Parathyroid adenoma (tissue), 2 donors: ENCODE measurements around the gene ABHD16A.

Source experiments
- H2AFZ ChIP-seq: fragments of 300-600 bp; sonication (generic); one replicate; pipeline ENCODE4 v1.7.0; 2017; ENCODE audit warnings: antibody characterized with exemption, mild to moderate bottlenecking
- H3K27ac ChIP-seq: fragments of 300-600 bp; sonication (generic); one replicate; pipeline ENCODE4 v1.7.0; 2017
- H3K27me3 ChIP-seq: fragments of 300-600 bp; sonication (generic); one replicate; pipeline ENCODE4 v1.7.0; 2017; ENCODE audit warnings: low read length; ENCODE audit not compliant: control insufficient read depth, insufficient read depth
- H3K36me3 ChIP-seq: fragments of 300-600 bp; sonication (generic); one replicate; pipeline ENCODE4 v1.7.0; 2017; ENCODE audit warnings: low read length; ENCODE audit not compliant: control insufficient read depth, insufficient read depth
- H3K4me1 ChIP-seq: fragments of 300-600 bp; sonication (generic); one replicate; pipeline ENCODE4 v1.7.0; 2017; ENCODE audit warnings: control low read depth
- H3K4me2 ChIP-seq: fragments of 300-600 bp; sonication (generic); one replicate; pipeline ENCODE4 v1.7.0; 2017; ENCODE audit warnings: low read length
- H3K4me3 ChIP-seq: fragments of 300-600 bp; sonication (generic); one replicate; pipeline ENCODE4 v1.7.0; 2017; ENCODE audit warnings: low read depth, low read length
- H3K79me2 ChIP-seq: fragments of 300-600 bp; sonication (generic); one replicate; pipeline ENCODE4 v1.7.0; 2017; ENCODE audit warnings: control low read depth
- H3K9ac ChIP-seq: fragments of 300-600 bp; sonication (generic); one replicate; pipeline ENCODE4 v1.7.0; 2017; ENCODE audit warnings: mild to moderate bottlenecking
- H3K9me3 ChIP-seq: fragments of 300-600 bp; sonication (generic); one replicate; pipeline ENCODE4 v1.7.0; 2017; ENCODE audit warnings: low read length; ENCODE audit not compliant: control insufficient read depth
- TF ChIP-seq, protein P1 (sequence below): fragments of 300-600 bp; sonication (generic); IDR thresholded peaks from one replicate; pipeline ENCODE4 v1.7.0; 2017; ENCODE audit warnings: antibody characterized with exemption, mild to moderate bottlenecking
- donor health status: primary hyperparathyroidism.

Gene ABHD16A

DNA sequence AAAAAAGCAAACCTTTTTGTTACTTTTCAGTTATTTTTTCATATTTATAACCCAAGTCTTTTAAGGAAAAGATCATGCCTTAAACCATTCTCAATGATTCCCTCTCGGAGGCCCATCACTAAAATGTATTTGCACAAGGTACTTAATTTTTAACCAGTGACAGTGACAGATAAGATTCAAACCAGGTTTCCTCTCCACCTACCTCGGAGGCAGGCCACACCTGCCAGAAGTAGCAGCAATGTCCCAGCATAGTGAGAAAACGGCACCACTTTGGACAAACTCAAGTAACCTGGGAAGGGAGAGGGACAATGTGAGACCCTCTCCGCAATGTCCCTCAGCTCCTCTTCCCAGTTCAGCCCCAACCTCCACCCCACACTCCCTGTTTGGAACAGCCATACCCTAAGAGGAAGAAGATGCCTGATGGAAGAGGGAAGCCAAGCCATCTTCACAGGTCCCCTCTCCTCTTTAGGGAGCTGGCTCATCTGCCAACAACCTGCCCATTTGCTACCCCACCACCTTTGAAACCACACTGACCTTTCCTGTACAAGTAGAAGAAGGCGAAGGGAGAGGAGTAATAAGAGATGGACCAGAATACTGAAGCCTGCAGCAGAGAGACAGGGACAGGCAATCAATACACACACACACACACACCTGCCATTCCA is 2.3 kb downstream of the ABHD16A start:
- H3K36me3 ChIP-seq, result no peaks in the 10 kb centered on the region
- no peaks in the 10 kb centered on the region for H3K9me3 ChIP-seq
- H3K4me3 ChIP-seq, result no peak overlapping the region
- TF ChIP-seq, protein P1, sequence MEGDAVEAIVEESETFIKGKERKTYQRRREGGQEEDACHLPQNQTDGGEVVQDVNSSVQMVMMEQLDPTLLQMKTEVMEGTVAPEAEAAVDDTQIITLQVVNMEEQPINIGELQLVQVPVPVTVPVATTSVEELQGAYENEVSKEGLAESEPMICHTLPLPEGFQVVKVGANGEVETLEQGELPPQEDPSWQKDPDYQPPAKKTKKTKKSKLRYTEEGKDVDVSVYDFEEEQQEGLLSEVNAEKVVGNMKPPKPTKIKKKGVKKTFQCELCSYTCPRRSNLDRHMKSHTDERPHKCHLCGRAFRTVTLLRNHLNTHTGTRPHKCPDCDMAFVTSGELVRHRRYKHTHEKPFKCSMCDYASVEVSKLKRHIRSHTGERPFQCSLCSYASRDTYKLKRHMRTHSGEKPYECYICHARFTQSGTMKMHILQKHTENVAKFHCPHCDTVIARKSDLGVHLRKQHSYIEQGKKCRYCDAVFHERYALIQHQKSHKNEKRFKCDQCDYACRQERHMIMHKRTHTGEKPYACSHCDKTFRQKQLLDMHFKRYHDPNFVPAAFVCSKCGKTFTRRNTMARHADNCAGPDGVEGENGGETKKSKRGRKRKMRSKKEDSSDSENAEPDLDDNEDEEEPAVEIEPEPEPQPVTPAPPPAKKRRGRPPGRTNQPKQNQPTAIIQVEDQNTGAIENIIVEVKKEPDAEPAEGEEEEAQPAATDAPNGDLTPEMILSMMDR, result no peak
- no peak overlapping the region for H3K9ac ChIP-seq
- no peaks in the 10 kb centered on the region for H3K27me3 ChIP-seq
- H3K4me2 ChIP-seq, result no peak overlapping the region
- H3K79me2 ChIP-seq, result peaks cover 11% of the 10 kb centered on the region
- H3K27ac ChIP-seq, result no peak overlapping the region
- no peak overlapping the region for H2AFZ ChIP-seq
- peaks cover 12% of the 10 kb centered on the region for H3K4me1 ChIP-seq

DNA sequence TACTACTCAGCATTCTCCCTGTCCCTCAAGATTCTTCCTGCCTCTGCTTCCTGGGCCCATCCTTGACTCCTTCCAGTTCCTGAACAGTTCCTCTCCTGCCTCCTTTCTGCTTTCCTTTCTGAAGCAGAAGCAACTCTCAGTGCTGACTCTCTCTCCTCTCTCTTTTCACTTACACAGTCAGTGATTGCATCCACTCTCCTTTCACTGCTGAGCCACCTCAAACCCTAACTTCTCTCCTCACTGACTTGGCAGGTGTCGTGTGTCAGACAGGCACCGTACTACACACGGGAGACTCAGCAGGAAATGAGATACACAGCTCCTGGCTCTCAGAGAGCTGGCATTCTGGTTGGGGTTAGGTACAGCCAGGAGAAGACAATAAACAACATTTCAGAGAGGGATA is 5.6 kb downstream of the ABHD16A start:
- Histone ChIP-seq H3K27ac (no peak overlapping the region), H3K4me3 (no peak overlapping the region), H3K79me2 (peaks cover 9% of the 10 kb centered on the region), H3K36me3 (no peaks in the 10 kb centered on the region), H3K27me3 (no peaks in the 10 kb centered on the region), H3K9ac (no peak overlapping the region), H3K9me3 (no peaks in the 10 kb centered on the region), H2AFZ (no peak overlapping the region), H3K4me2 (no peak overlapping the region), H3K4me1 (peaks cover 10% of the 10 kb centered on the region)
- TF ChIP-seq, protein P1, result no peak

DNA sequence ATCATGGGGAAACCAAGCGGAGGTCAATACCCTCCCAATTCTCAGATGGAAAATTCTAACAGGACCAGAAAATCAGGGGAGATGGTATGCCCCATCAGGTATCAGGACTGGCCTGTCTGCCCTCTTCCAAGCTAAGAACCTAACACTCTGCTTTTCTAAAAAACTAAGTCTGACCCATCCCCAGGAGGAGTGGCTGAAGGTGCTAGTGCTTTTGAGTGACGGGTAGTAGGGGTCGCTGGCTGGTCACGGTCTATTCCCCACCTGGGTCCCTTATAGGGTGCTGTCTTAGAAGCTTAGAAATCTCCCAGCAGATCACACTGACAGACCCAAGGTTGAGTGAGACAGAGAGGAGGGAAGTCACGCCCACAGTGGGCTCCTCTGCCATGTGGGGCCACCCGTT is 9.6 kb downstream of the ABHD16A start:
- H3K4me1 ChIP-seq, result no peaks in the 10 kb centered on the region
- H3K36me3 ChIP-seq, result no peaks in the 10 kb centered on the region
- H3K27me3 ChIP-seq, result no peaks in the 10 kb centered on the region
- H2AFZ ChIP-seq, result no peak overlapping the region
- no peak overlapping the region for H3K4me3 ChIP-seq
- H3K9ac ChIP-seq, result no peak overlapping the region
- TF ChIP-seq, protein P1, result no peak
- H3K79me2 ChIP-seq, result no peaks in the 10 kb centered on the region
- H3K4me2 ChIP-seq, result no peak overlapping the region
- no peaks in the 10 kb centered on the region for H3K9me3 ChIP-seq
- no peak overlapping the region for H3K27ac ChIP-seq

DNA sequence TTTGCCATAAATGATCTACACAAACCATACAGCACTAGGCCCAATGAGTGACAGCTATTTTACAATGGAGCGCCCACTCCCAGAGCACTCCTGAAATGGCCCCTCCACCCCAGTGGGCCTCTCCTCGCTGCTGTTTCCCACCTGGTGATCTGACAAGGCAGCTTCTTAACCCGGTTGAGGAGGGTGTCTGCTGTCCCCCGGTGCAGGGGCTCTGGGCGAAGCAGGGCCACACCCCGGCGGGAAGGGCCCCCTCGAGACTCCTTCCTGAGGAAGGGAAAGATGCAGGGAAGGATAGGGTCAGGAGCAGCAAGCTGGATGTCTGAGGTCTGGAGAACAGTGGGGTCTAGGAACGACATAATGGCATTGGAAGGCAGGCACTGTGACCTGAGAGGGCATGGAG is 10.2 kb downstream of the ABHD16A start:
- H3K27ac ChIP-seq, result no peak overlapping the region
- H3K4me3 ChIP-seq, result no peak overlapping the region
- H3K36me3 ChIP-seq, result no peaks in the 10 kb centered on the region
- TF ChIP-seq, protein P1, result no peak
- no peaks in the 10 kb centered on the region for H3K79me2 ChIP-seq
- H3K4me2 ChIP-seq, result no peak overlapping the region
- no peaks in the 10 kb centered on the region for H3K4me1 ChIP-seq
- no peaks in the 10 kb centered on the region for H3K27me3 ChIP-seq
- no peak overlapping the region for H3K9ac ChIP-seq
- no peak overlapping the region for H2AFZ ChIP-seq
- no peaks in the 10 kb centered on the region for H3K9me3 ChIP-seq

DNA sequence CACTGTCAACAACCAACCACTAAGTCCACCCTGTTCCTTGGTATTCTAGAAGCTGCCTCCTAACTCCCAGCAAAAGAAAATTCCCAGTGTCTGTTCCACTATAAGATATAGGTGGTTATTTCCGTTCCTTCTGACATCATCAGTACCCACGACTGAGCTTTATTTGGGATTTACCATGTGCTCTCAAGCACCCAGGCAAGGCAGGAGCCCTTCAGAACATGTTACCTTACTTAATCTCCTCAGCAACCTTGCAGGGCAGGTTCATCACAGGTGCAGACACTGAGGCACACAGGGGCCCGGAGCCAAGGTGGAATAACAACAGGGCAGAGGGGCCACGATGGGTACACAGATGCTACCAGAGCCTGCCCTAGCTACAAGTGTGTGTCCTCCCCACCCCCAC is 10.8 kb downstream of the ABHD16A start:
- TF ChIP-seq, protein P1, result no peak
- Histone ChIP-seq H3K4me1 (no peaks in the 10 kb centered on the region), H3K36me3 (no peaks in the 10 kb centered on the region)

More for the DNA sequence above, 10.8 kb downstream of the ABHD16A start:
- Histone ChIP-seq H3K79me2 (no peaks in the 10 kb centered on the region), H2AFZ (no peak overlapping the region), H3K9ac (no peak overlapping the region), H3K9me3 (no peaks in the 10 kb centered on the region), H3K4me2 (no peak overlapping the region), H3K27ac (no peak overlapping the region), H3K27me3 (no peaks in the 10 kb centered on the region), H3K4me3 (no peak overlapping the region)
